Hepatocyte (in vitro differentiated cells): ENCODE measurements around the gene LIMA1.

Experiments used
- EZH2 ChIP-seq: fragments of 200-600 bp; sonication (generic); IDR thresholded peaks from 2 replicates; pipeline ENCODE4 v1.6.1; 2016; ENCODE audit warnings: antibody characterized with exemption, mild to moderate bottlenecking, borderline replicate concordance
- TF ChIP-seq, protein P1 (sequence below): fragments of 200-600 bp; sonication (generic); IDR thresholded peaks from 2 replicates; pipeline ENCODE4 v1.5.1; 2016; ENCODE audit warnings: antibody characterized with exemption, mild to moderate bottlenecking; ENCODE audit not compliant: poor library complexity

DNA sequence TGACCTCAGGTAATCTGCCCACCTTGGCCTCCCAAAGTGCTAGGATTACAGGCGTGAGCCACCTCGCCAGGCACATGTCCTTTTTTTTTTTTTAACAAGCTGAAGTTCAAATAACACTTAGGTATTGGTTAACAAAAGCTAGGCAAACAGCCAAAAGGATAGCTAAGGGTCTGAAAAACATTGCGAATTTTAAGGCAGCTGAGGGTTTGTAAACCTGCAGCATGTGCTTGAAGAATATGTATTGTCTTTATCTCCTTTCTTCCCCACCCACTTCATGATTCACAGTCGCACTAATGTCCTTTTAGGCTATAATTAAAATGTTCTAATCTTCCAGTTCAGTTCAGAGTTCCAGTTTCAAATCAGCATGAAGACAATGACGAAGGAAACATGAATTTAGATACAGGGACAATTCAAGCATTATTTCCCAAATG lies 86.0 kb downstream of the LIMA1 start:
- TF ChIP-seq, protein P1, sequence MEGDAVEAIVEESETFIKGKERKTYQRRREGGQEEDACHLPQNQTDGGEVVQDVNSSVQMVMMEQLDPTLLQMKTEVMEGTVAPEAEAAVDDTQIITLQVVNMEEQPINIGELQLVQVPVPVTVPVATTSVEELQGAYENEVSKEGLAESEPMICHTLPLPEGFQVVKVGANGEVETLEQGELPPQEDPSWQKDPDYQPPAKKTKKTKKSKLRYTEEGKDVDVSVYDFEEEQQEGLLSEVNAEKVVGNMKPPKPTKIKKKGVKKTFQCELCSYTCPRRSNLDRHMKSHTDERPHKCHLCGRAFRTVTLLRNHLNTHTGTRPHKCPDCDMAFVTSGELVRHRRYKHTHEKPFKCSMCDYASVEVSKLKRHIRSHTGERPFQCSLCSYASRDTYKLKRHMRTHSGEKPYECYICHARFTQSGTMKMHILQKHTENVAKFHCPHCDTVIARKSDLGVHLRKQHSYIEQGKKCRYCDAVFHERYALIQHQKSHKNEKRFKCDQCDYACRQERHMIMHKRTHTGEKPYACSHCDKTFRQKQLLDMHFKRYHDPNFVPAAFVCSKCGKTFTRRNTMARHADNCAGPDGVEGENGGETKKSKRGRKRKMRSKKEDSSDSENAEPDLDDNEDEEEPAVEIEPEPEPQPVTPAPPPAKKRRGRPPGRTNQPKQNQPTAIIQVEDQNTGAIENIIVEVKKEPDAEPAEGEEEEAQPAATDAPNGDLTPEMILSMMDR = no peak
- no peak for TF ChIP-seq EZH2
